DND-41 (cell line): Measurements from ENCODE around the gene COL23A1.

Experiments
- CTCF ChIP-seq: IDR thresholded peaks from 2 replicates; pipeline ENCODE4 v1.5.1; 2012; ENCODE audit warnings: borderline replicate concordance, low read length, moderate library complexity, mild to moderate bottlenecking; ENCODE audit not compliant: poor library complexity, severe bottlenecking; ENCODE audit errors: extremely low read depth
- EZH2 ChIP-seq: IDR thresholded peaks from 3 replicates; pipeline ENCODE4 v1.6.1; 2012; ENCODE audit warnings: borderline replicate concordance, low read depth, mild to moderate bottlenecking, moderate library complexity, low read length, inconsistent platforms; ENCODE audit not compliant: severe bottlenecking

DNA sequence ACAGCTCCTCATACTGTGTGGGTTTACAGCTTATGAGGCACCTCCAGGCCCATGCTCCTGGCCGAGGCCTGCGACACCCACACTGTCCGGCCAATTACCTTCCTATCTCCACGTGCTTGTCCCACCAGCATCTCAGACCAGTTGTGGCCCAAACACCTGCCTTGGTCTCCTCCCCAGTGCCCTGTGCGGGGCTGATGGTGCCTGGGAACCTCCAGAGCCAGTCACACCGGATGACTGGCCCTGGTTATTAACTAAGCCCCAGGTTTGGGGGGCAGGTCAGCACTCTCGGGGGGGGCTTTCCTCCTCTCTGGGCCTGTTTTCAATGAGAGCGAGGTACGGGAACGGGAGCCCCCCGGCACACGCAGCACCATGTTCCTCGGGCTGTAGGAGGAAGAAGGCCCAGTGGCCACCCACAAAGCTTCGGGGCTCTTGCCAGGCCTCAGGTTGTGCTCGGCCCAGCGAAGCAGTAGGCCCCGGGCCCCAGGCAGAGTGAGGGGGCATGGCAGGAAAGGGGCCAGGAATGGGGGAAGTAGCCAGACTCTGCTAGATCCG, 281.6 kb downstream of the COL23A1 start:
- TF ChIP-seq CTCF (no peak), EZH2 (no peak)
